ENCODE measurements around the gene CALCR.

- TF ChIP-seq CTCF (IDR thresholded peaks at IDR 0.05; ENCODE audit: low read length) (no peak), EZH2 (IDR thresholded peaks at IDR 0.05; ENCODE audit: borderline replicate concordance, low read length) (no peak)
Measured at GRCh38 chr7:93427107-93427506, 147.4 kb downstream of the CALCR start.

All from OCI-LY1 (cell line).